K562 (cell line): Measurements from ENCODE around the gene PHYH. TPM values are rescaled to one million over a fixed set of nuclear protein-coding genes. Genes with fewer than 3 reads are reported as not detected.
A peak's percentile ranks its signal among the peaks of the same experiment; 100 is the strongest.

Experiments
- ATAC-seq: fragments of 200-7000 bp; cut with Tn5 transposase; 3 replicates; pipeline ENCODE4 v1.9.1; 2020; ENCODE audit warnings: moderate library complexity
- BruUV-seq: library from RNA; stranded (reverse); fragments of 400-500 nt; replicated peaks from 2 replicates; lab custom pipeline; 2021; lab: Mats Ljungman, UMichigan
- CTCF ChIA-PET: fragments of 300-600 bp; formaldehyde crosslinking; extraction: SDS; loops from one replicate; lab custom pipeline; 2021; ENCODE audit warnings: low intra/inter-chr PET ratio; lab: Yijun Ruan, JAX
- POLR2A ChIA-PET: fragments of 300-600, 350-650 bp; sonication (Branson Sonifier 250); formaldehyde crosslinking; extraction: SDS; loops from one replicate; lab custom pipeline; 2021; ENCODE audit warnings: antibody characterized with exemption, inconsistent platforms; lab: Yijun Ruan, JAX
- DNase-seq, 4 experiments: peaks; one replicate each; pipeline versions ENCODE4 v3.0.0 to v3.0.0-alpha.2; 2011 to 2018; ENCODE audit warnings: low spot score in 3 of 4, mixed read lengths in 3 of 4; ENCODE audit errors: extremely low read depth in 1 of 4
- FAIRE-seq: peaks from 2 replicates; lab custom pipeline; 2011; peaks lifted over from hg19 to GRCh38; lab: Jason Lieb, UNC
- H2AFZ ChIP-seq: 2 replicates; pipeline ENCODE4 v1.6.0; 2011; ENCODE audit warnings: low read depth, low read length, control low read depth, inconsistent platforms
- H3K27ac ChIP-seq: fragments of 200-600 bp; 3 replicates; pipeline ENCODE4 v1.8.0; 2011; ENCODE audit warnings: low read depth, mild to moderate bottlenecking, control low read depth, inconsistent platforms, low read length, moderate library complexity, mixed read lengths; ENCODE audit errors: extremely low read depth
- H3K27me3 ChIP-seq, 2 experiments: fragments of 300-600 bp in 1 of 2; 2 replicates in 1 of 2; 3 replicates in 1 of 2; pipeline versions ENCODE4 v1.6.0 to v1.8.0; 2011; ENCODE audit warnings: inconsistent platforms in 2 of 2, low read length in 2 of 2, mild to moderate bottlenecking in 1 of 2, mixed read lengths in 1 of 2, moderate library complexity in 1 of 2; ENCODE audit not compliant: control insufficient read depth in 2 of 2, insufficient read depth in 2 of 2
- H3K36me3 ChIP-seq: fragments of 300-600 bp; 3 replicates; pipeline ENCODE4 v1.8.0; 2011; ENCODE audit warnings: mild to moderate bottlenecking, low read length, inconsistent platforms; ENCODE audit not compliant: control insufficient read depth, insufficient read depth
- H3K4me1 ChIP-seq, 2 experiments: fragments of 200-600 bp in 1 of 2; replicated peaks in 1 of 2; 2 replicates in 1 of 2; 3 replicates in 1 of 2; pipeline versions ENCODE4 v1.5.1 to v1.8.0; 2011; ENCODE audit warnings: inconsistent platforms in 2 of 2, low read length in 2 of 2, mild to moderate bottlenecking in 1 of 2, mixed read lengths in 1 of 2, moderate library complexity in 1 of 2; ENCODE audit not compliant: control insufficient read depth in 2 of 2, insufficient read depth in 2 of 2
- H3K4me2 ChIP-seq: 2 replicates; pipeline ENCODE4 v1.6.1; 2011; ENCODE audit warnings: low read length, control low read depth, inconsistent platforms, mixed read lengths; ENCODE audit not compliant: insufficient read depth
- H3K4me3 ChIP-seq: fragments of 200-600 bp; sonication (generic), shearing (Covaris generic); 2 replicates; pipeline ENCODE4 v1.5.1; 2016; ENCODE audit warnings: control low read depth, inconsistent platforms
- H3K79me2 ChIP-seq: fragments of 200-600 bp; 3 replicates; pipeline ENCODE4 v1.8.0; 2011; ENCODE audit warnings: low read length, inconsistent platforms; ENCODE audit not compliant: control insufficient read depth, insufficient read depth
- H3K9ac ChIP-seq, 2 experiments: 2 replicates each; pipeline versions ENCODE4 v1.6.0 to v1.6.1; 2011; ENCODE audit warnings: low read depth in 2 of 2, low read length in 2 of 2, control low read depth in 1 of 2, inconsistent platforms in 1 of 2, mild to moderate bottlenecking in 1 of 2, mixed read lengths in 1 of 2; ENCODE audit not compliant: insufficient read depth in 1 of 2
- H3K9me1 ChIP-seq: one replicate; pipeline ENCODE4 v1.6.0; 2011; ENCODE audit warnings: inconsistent platforms, mild to moderate bottlenecking, low read length, moderate library complexity; ENCODE audit not compliant: control insufficient read depth, insufficient read depth
- H3K9me3 ChIP-seq: replicated peaks from 2 replicates; pipeline ENCODE4 v1.5.1; 2011; ENCODE audit warnings: low read depth, low read length, inconsistent platforms; ENCODE audit not compliant: control insufficient read depth, insufficient read depth
- H4K20me1 ChIP-seq: replicated peaks from 2 replicates; pipeline ENCODE4 v1.6.1; 2011; ENCODE audit warnings: low read length, inconsistent platforms, mixed read lengths; ENCODE audit not compliant: control insufficient read depth, insufficient read depth
- DACH1 ChIP-seq: fragments of 450-650 bp; IDR thresholded peaks from 2 replicates; pipeline ENCODE4 v1.6.1; 2018; ENCODE audit not compliant: partially characterized antibody
- HDAC3 ChIP-seq: fragments of 450-650 bp; IDR thresholded peaks from 2 replicates; pipeline ENCODE4 v1.6.1; 2018; ENCODE audit warnings: borderline replicate concordance, mild to moderate bottlenecking, moderate library complexity; ENCODE audit not compliant: partially characterized antibody
- HMBOX1 ChIP-seq: sonication (generic); IDR thresholded peaks from 2 replicates; pipeline ENCODE4 v1.6.1; 2016
- MTF1 ChIP-seq: fragments of 250-450 bp; sonication (Bioruptor Pico); IDR thresholded peaks from 2 replicates; pipeline ENCODE4 v1.9.0; 2021; ENCODE audit warnings: moderate library complexity, mild to moderate bottlenecking, inconsistent platforms, borderline replicate concordance
- NUFIP1 ChIP-seq: fragments of 450-650 bp; IDR thresholded peaks from 2 replicates; pipeline ENCODE4 v1.6.1; 2018; ENCODE audit not compliant: partially characterized antibody
- SFPQ ChIP-seq: fragments of 200-400 bp; formaldehyde crosslinking; IDR thresholded peaks from 2 replicates; pipeline ENCODE4 v1.6.1; 2017; ENCODE audit warnings: mild to moderate bottlenecking, low read depth, low read length, moderate library complexity
- ZBTB11 ChIP-seq, 3 experiments: fragments of 200-800 bp in 1 of 3; fragments of 250-450 bp in 1 of 3; fragments of 450-650 bp in 1 of 3; sonication (Bioruptor Pico) in 1 of 3; sonication (Bioruptor generic) in 1 of 3; formaldehyde crosslinking in 1 of 3; IDR thresholded peaks; 2 replicates each; pipeline versions ENCODE4 v1.6.1 to v1.8.0; 2016 to 2022; ENCODE audit warnings: mild to moderate bottlenecking in 2 of 3, missing genetic modification characterization in 2 of 3, missing compliant biosample characterization in 1 of 3, moderate library complexity in 1 of 3
- ZZZ3 ChIP-seq: fragments of 450-650 bp; IDR thresholded peaks from 2 replicates; pipeline ENCODE4 v1.6.1; 2016; ENCODE audit warnings: antibody characterized with exemption, mild to moderate bottlenecking, moderate library complexity
- WGBS: fragments of 100-300 bp; shearing (Covaris generic); methylation state at CpG from one replicate; pipeline ENCODE4 v1.1.6; 2016; ENCODE audit warnings: low coverage, mixed read lengths; ENCODE audit not compliant: insufficient coverage; ENCODE audit errors: missing lambda C conversion rate; 5-methylcytosine and 5-hydroxymethylcytosine counted together
- in situ Hi-C: fragments of 300-500 bp; cut with MboI; formaldehyde crosslinking; loops from 4 replicates; pipeline ENCODE4 v1.15.0; 2018; ENCODE audit warnings: inconsistent platforms, mixed read lengths
- intact Hi-C: fragments of 100-400 bp; cut with micrococcal nuclease; formaldehyde crosslinking; loops from 2 replicates; pipeline ENCODE4 v1.14.2; 2022
- polyA plus RNA-seq, 8 experiments: library from polyadenylated mRNA; depleted of rRNA in 4 of 8; stranded (reverse) in 5 of 8; unstranded in 3 of 8; fragments of >200 nt; fragmentation: Nextera tagmentation in 2 of 8; fragmentation: Illumina TruSeq in 1 of 8; extraction: Ambion mirVana in 2 of 8; extraction: Trizol in 1 of 8; gene quantifications; 2 replicates each; pipeline versions ENCODE4 v1.2.1 to v1.2.3, GENCODE V29; 2011 to 2014; ENCODE audit warnings: inconsistent platforms in 1 of 8, missing spikeins in 1 of 8
- total RNA-seq, 7 experiments: library from RNA; depleted of rRNA in 6 of 7; stranded (reverse); fragments of >200 nt in 6 of 7; fragmentation: Illumina TruSeq in 2 of 7; extraction: Trizol in 2 of 7; gene quantifications; 2 replicates each; pipeline versions ENCODE4 v1.2.1 to v1.2.3, GENCODE V29; 2011 to 2021; ENCODE audit warnings: low replicate concordance in 1 of 7

PHYH gene
- total and polyA plus RNA-seq, 9 of the 15 experiments (the other 6 are each of a cell fraction or from before 2014, with no cell fraction given) = 3.8 to 6.9 (median 5.7) TPM

GRCh38 chr10:13238271-13239077 is 61.4 kb downstream of the PHYH start:
- ChIA-PET CTCF (no interaction called here), POLR2A (interaction anchor here (0.6 to 1.7 kb wide), 3 partner anchors 8 to 64 kb away, joined by 3 read pairs; no protein-coding TSS in a partner anchor)
- ATAC-seq (peak; percentile 53), FAIRE-seq (peak; percentile 59), DNase-seq (no peak)
- no TSS peak for BruUV-seq
- Histone ChIP-seq H3K27me3 (peaks cover 20 to 45% of the 10 kb centered on the region in 2 experiments), H3K9me3 (no peaks in the 10 kb centered on the region), H3K4me2 (no peak overlapping the region), H4K20me1 (no peaks in the 10 kb centered on the region), H3K4me1 (peaks cover 0 to 2% of the 10 kb centered on the region in 2 experiments; a peak in 2 of 5 replicates), H3K27ac (no peak overlapping the region), H2AFZ (no peak overlapping the region), H3K36me3 (no peaks in the 10 kb centered on the region), H3K79me2 (no peaks in the 10 kb centered on the region), H3K9me1 (no peaks in the 10 kb centered on the region), H3K9ac (no peak overlapping the region), H3K4me3 (no peak overlapping the region)
- TF ChIP-seq NUFIP1 (no peak), HDAC3 (no peak), ZZZ3 (no peak), DACH1 (no peak), ZBTB11 (CRISPR knock-in tag; IDR thresholded peaks at IDR 0.05) (no peak), MTF1 (CRISPR knock-in tag) (no peak), HMBOX1 (no peak), SFPQ (no peak)
- 9% methylated on average over 16 of the region's 16 CpGs for WGBS
- in situ Hi-C loops (no loop called here), intact Hi-C loops (no loop called here)
